Spleen (tissue), 7 donors: ENCODE results near the gene TSSC4.

Experiments
- CTCF ChIP-seq, 11 experiments: fragments of 200-600 bp in 7 of 11; fragments of 450-650 bp in 4 of 11; sonication (generic) in 4 of 11; IDR thresholded peaks in 8 of 11; conservative IDR thresholded peaks in 3 of 11; 1 replicate in 7 of 11; 2 replicates in 4 of 11; pipeline versions ENCODE4 v1.4.0 to v1.8.0; 2016 to 2021; ENCODE audit warnings: antibody characterized with exemption in 11 of 11, inconsistent platforms in 4 of 11, mild to moderate bottlenecking in 1 of 11
- POLR2A ChIP-seq, 3 donors: fragments of 450-650 bp; IDR thresholded peaks; one replicate each; pipeline ENCODE4 v1.5.1; 2017; ENCODE audit warnings: antibody characterized with exemption in 3 of 3, mild to moderate bottlenecking in 1 of 3
- POLR2AphosphoS5 ChIP-seq, 3 donors: sonication (generic); formaldehyde crosslinking; IDR thresholded peaks; one replicate each; pipeline ENCODE4 v1.5.1; 2017; ENCODE audit warnings: antibody characterized with exemption in 3 of 3
- donor health status: DM: no; HTN: no; CAD: no; lungs with moderate emphysema.
- donor health status: DM: no; HTN: no; CAD: no.
- donor health status: DM: no; HTN: no; CAD: no.

- TF ChIP-seq CTCF (IDR thresholded peaks at IDR 0.05 in 8 of 11, conservative IDR thresholded peaks at IDR 0.05 in 3 of 11), result no peak
- TF ChIP-seq POLR2AphosphoS5 (IDR thresholded peaks at IDR 0.05), result no peak
- TF ChIP-seq POLR2A (IDR thresholded peaks at IDR 0.05), result no peak
Observed at GRCh38 chr11:2399488-2400068, 972 bp upstream of the TSSC4 start.
